Epithelial cell of esophagus (primary cell): ENCODE measurements around the gene ING3.
A peak's percentile ranks its signal among the peaks of the same experiment; 100 is the strongest.

Experiments used
- DNase-seq: peaks from one replicate; pipeline ENCODE4 v3.0.0; 2010; ENCODE audit warnings: low read depth
- H3K4me3 ChIP-seq: 2 replicates; pipeline ENCODE4 v1.5.1; 2011; ENCODE audit warnings: mild to moderate bottlenecking, low read length, control low read depth
- TF ChIP-seq, protein P1 (sequence below): IDR thresholded peaks from 2 replicates; pipeline ENCODE4 v1.5.1; 2011; ENCODE audit warnings: low read depth, mild to moderate bottlenecking, low read length, control low read depth, inconsistent platforms; ENCODE audit not compliant: insufficient read depth; ENCODE audit errors: missing control alignments

The ING3 gene

DNA sequence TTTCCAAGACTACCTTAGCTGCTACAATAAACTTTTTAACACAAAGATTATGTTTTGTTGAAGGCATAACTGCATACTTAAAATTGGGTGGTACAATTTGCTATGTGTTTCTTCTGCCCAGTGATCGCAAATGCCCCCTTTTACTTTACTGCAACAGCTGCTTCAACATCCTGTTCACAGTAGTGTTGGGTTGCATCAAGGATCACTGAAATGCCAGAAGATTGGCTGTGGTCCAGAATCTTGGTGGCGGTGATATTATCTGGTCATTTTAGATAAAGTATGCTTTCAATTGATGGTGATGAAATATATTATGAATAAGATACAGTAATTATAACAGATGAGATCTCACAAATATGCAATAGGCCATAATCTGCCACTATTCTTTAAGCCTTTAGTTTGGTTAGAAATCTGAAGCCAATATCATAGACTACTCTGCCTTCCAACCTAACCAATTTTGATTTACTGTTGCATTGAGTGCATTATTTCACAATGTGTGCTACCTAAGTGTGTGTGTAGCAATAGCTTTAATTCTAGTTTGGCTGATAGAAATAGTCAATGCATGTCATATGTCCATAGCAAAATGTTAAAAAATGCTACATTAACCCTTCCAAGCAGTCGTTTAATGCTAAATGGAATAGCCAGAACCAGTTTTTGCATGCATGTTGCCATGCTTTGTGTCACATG lies 29.8 kb upstream of the ING3 start:
- DNase-seq = no peak
- TF ChIP-seq, protein P1, sequence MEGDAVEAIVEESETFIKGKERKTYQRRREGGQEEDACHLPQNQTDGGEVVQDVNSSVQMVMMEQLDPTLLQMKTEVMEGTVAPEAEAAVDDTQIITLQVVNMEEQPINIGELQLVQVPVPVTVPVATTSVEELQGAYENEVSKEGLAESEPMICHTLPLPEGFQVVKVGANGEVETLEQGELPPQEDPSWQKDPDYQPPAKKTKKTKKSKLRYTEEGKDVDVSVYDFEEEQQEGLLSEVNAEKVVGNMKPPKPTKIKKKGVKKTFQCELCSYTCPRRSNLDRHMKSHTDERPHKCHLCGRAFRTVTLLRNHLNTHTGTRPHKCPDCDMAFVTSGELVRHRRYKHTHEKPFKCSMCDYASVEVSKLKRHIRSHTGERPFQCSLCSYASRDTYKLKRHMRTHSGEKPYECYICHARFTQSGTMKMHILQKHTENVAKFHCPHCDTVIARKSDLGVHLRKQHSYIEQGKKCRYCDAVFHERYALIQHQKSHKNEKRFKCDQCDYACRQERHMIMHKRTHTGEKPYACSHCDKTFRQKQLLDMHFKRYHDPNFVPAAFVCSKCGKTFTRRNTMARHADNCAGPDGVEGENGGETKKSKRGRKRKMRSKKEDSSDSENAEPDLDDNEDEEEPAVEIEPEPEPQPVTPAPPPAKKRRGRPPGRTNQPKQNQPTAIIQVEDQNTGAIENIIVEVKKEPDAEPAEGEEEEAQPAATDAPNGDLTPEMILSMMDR = no peak

DNA sequence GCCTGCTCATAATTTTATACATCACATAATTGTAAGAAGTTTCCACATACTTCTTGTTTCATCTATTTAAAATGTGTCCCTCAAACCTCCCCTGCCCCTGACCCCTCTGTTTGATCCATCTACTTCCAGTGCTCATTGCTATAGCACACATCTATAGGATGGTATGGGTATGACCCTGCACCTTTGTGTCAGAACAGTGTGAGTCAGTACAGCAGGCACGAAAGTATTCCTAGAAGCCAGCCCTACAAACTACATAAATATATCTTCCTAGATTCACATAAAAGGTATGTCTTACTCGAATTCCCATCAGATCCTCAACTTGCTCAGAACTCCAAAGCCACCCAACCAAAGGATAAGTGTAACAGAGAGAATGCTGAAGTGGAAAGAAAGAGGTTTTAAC lies 25.7 kb upstream of the ING3 start:
- H3K4me3 ChIP-seq = no peak overlapping the region
- TF ChIP-seq, protein P1 = no peak
- DNase-seq = no peak

More for the DNA sequence above, 29.8 kb upstream of the ING3 start:
- no peak overlapping the region for H3K4me3 ChIP-seq

DNA sequence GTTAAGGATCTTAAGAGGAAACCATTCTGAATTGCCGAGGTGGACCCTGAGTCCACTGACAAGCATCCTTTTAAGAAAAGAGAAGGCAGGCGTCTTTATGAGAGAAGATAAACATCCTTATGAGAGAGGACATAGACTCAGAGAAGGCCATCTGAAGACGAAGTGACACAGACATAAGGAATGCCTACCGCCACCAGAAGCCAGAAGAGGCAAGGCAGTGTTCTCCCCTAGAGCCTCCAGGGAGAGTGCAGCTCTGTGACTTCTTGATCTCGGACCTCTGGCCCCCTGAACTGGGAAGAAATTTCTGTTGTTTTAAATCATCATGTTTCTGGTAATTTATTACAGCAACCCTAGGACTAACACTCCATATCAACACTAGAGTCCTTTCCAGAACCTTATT lies 25.2 kb upstream of the ING3 start:
- TF ChIP-seq, protein P1 = no peak
- DNase-seq = no peak
- no peak overlapping the region for H3K4me3 ChIP-seq

DNA sequence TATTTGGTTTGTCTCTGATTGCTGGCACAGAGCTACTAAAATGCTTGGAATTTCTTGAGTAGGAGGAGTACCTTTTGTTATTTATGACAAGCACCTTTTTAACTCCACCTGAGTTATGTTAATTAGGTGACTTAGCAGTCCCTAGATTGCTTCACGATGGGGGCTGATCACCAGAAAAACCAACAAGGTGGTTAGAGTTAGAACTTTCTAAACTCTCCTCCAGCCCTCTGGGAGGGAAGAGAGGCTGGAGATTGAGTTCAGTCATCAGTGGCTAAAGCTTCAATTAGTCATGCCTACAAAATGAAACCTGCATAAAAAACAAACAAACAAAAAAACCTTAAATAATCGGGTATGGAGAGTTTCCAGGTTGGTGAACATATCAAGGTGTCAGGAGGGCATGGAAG lies 23.6 kb upstream of the ING3 start:
- no peak overlapping the region for H3K4me3 ChIP-seq
- TF ChIP-seq, protein P1 = no peak

DNA sequence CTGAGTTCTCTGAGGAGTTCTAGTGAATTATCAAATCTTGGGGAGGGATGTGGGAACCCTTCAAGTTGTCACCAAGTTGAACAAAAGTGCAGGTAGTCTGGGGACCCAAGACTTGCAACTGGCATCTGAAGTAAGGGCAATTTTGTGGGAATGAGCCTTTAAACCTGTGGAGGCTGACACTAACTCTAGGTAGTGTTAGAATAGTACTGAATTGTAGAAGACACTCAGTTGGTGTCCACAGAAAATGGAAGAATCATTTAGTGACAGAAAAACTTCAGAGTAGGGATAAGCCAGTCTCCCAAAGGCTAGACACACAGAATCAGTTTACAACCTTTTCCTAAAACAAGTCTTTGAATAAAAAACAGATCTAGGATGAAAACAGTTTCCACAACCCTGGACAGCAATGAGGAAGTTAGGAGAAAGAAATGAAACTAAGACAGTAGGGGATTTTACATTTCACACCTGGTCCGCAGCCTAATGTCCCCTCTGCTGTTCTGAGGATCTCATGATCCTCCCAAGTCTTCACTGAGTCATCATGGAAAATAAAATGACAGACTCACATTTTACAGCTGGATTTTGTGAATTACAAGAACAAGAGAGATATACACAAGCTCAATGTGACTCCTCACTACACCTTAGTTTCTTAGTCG lies 23.0 kb upstream of the ING3 start:
- TF ChIP-seq, protein P1 = no peak
- H3K4me3 ChIP-seq = no peak overlapping the region
- DNase-seq = no peak

More for the DNA sequence above, 23.6 kb upstream of the ING3 start:
- DNase-seq = peak; percentile 27

DNA sequence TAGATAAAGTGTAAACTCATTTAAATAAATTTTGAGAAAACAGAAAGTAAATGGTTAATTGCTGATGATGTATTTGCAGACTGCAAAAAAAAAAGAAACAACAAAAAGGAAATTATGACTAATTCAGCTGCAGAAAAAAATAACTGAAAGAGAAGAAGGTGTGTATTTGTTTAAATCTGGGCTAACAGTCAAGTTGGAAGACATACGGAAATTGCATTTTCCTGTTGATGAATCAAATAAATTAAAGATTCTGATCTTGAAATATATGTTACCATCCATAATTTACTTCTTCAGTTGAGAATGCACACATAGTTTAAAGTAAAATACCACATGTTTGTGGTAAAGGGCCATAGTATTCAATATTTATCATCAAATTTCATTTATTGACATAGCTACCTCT lies 19.3 kb upstream of the ING3 start:
- no peak for DNase-seq
- TF ChIP-seq, protein P1 = no peak
- no peak overlapping the region for H3K4me3 ChIP-seq
